ENCODE measurements around the gene CARD19. TPM values are rescaled to one million over a fixed set of nuclear protein-coding genes. Genes with fewer than 3 reads are reported as not detected.

The CARD19 gene
- total RNA-seq, 4 donors from 2014 or later, result 34.7 to 74.4 (median 58.9) TPM

- peaks cover 0 to 42% (median 17%) of the 10 kb centered on the region in 4 donors for H3K4me1 ChIP-seq
- no peak overlapping the region for H3K27ac ChIP-seq
- peak in 2 of 3 donors; percentile 41 to 45 for DNase-seq
- no peak overlapping the region for H3K4me3 ChIP-seq
- no peaks in the 10 kb centered on the region for H3K9me3 ChIP-seq
- no peak for TF ChIP-seq POLR2A (IDR thresholded peaks at IDR 0.05)
- TF ChIP-seq CTCF (IDR thresholded peaks at IDR 0.05), result no peak
- H3K36me3 ChIP-seq, result peaks cover 0 to 47% (median 0%) of the 10 kb centered on the region in 3 donors
- H3K27me3 ChIP-seq, result no peaks in the 10 kb centered on the region
Observed at GRCh38 chr9:93123561-93124283, 27.7 kb downstream of the CARD19 start.

- H3K36me3 ChIP-seq, result peaks cover 0 to 47% (median 0%) of the 10 kb centered on the region in 3 donors
- DNase-seq, result peak in 2 of 3 donors; percentile 37 to 41
- H3K27ac ChIP-seq, result no peak overlapping the region
- H3K9me3 ChIP-seq, result no peaks in the 10 kb centered on the region
- no peaks in the 10 kb centered on the region for H3K27me3 ChIP-seq
- H3K4me1 ChIP-seq, result peaks cover 0 to 48% (median 16%) of the 10 kb centered on the region in 4 donors
- TF ChIP-seq CTCF (IDR thresholded peaks at IDR 0.05), result no peak
- no peak for TF ChIP-seq POLR2A (IDR thresholded peaks at IDR 0.05)
- H3K4me3 ChIP-seq, result no peak overlapping the region
Observed at GRCh38 chr9:93124793-93125192, 28.8 kb downstream of the CARD19 start.

GRCh38 chr9:93125331-93125894 lies 29.4 kb downstream of the CARD19 start:
- Histone ChIP-seq H3K4me3 (no peak overlapping the region), H3K4me1 (peaks cover 0 to 48% (median 13%) of the 10 kb centered on the region in 4 donors), H3K36me3 (peaks cover 0 to 47% (median 0%) of the 10 kb centered on the region in 3 donors), H3K27me3 (no peaks in the 10 kb centered on the region), H3K9me3 (no peaks in the 10 kb centered on the region), H3K27ac (peak overlapping the region in 2 of 4 donors; percentile 4 to 11)
- TF ChIP-seq CTCF (IDR thresholded peaks at IDR 0.05), result no peak
- no peak for TF ChIP-seq POLR2A (IDR thresholded peaks at IDR 0.05)
- peak in 1 of 3 donors; percentile 27 for DNase-seq

GRCh38 chr9:93126151-93126781 lies 30.2 kb downstream of the CARD19 start:
- no peaks in the 10 kb centered on the region for H3K9me3 ChIP-seq
- H3K27ac ChIP-seq, result peak overlapping the region in 3 of 4 donors; percentile 30 to 46 (median 42)
- H3K4me1 ChIP-seq, result peaks cover 0 to 53% (median 16%) of the 10 kb centered on the region in 4 donors
- no peaks in the 10 kb centered on the region for H3K27me3 ChIP-seq
- TF ChIP-seq CTCF (IDR thresholded peaks at IDR 0.05) (no peak), POLR2A (IDR thresholded peaks at IDR 0.05) (no peak)
- no peak overlapping the region for H3K4me3 ChIP-seq
- peaks cover 0 to 41% (median 0%) of the 10 kb centered on the region in 3 donors for H3K36me3 ChIP-seq
- DNase-seq, result peak in 2 of 3 donors; percentile 43 to 44

- peaks cover 0 to 59% (median 17%) of the 10 kb centered on the region in 4 donors for H3K4me1 ChIP-seq
- H3K36me3 ChIP-seq, result peaks cover 0 to 34% (median 0%) of the 10 kb centered on the region in 3 donors
- H3K9me3 ChIP-seq, result no peaks in the 10 kb centered on the region
- H3K27ac ChIP-seq, result peak overlapping the region; percentile 28 to 46 (median 36)
- DNase-seq, result peak in 2 of 3 donors; percentile 42 to 49
- no peaks in the 10 kb centered on the region for H3K27me3 ChIP-seq
- no peak overlapping the region for H3K4me3 ChIP-seq
- TF ChIP-seq CTCF (IDR thresholded peaks at IDR 0.05) (no peak), POLR2A (IDR thresholded peaks at IDR 0.05) (no peak)
Observed at GRCh38 chr9:93126825-93127368, 30.9 kb downstream of the CARD19 start.

All from Peyer's patch (tissue), 4 donors.